Fibroblast of lung (primary cell): ENCODE measurements around the gene LATS2.

ENCODE experiments used
- CTCF ChIP-seq, 2 donors: IDR thresholded peaks in 1 of 2; conservative IDR thresholded peaks in 1 of 2; 1 replicate in 1 of 2; 2 replicates in 1 of 2; pipeline ENCODE4 v1.5.1; 2011 to 2012; ENCODE audit warnings: low read length in 2 of 2, control low read depth in 1 of 2, inconsistent platforms in 1 of 2, low read depth in 1 of 2, mild to moderate bottlenecking in 1 of 2
- EZH2 ChIP-seq: IDR thresholded peaks from 2 replicates; pipeline ENCODE4 v1.5.1; 2012; ENCODE audit warnings: low read length, control low read depth, mild to moderate bottlenecking; ENCODE audit errors: missing control alignments

- TF ChIP-seq CTCF (conservative IDR thresholded peaks at IDR 0.05 in 1 of 2, IDR thresholded peaks at IDR 0.05 in 1 of 2; ENCODE audit: low read depth in 1 of 2, low read length in 2 of 2) (no peak), EZH2 (no peak)
Observed at GRCh38 chr13:21109168-21109567, 47.8 kb upstream of the LATS2 start.
